Tibial artery (tissue), 4 donors: ENCODE data around the gene MORC1.

Experiments used
- DNase-seq, 2 donors: peaks; one replicate each; pipeline ENCODE4 v3.0.0-alpha.2; 2019
- H3K27ac ChIP-seq, 2 donors: fragments of 200-600 bp; sonication (generic) in 1 of 2; 1 replicate in 1 of 2; 2 replicates in 1 of 2; pipeline ENCODE4 v1.5.1; 2018 to 2019; ENCODE audit warnings: mild to moderate bottlenecking in 1 of 2
- H3K27me3 ChIP-seq, 2 donors: fragments of 200-600 bp; sonication (generic) in 1 of 2; one replicate each; pipeline versions ENCODE4 v1.5.1 to v1.6.0; 2016 to 2019
- H3K36me3 ChIP-seq, 3 donors: fragments of 200-600 bp; sonication (generic) in 2 of 3; one replicate each; pipeline ENCODE4 v1.5.1; 2016 to 2019; ENCODE audit warnings: mild to moderate bottlenecking in 2 of 3
- H3K4me1 ChIP-seq, 4 donors: fragments of 200-600 bp; sonication (generic) in 2 of 4; 1 replicate in 3 of 4; 2 replicates in 1 of 4; pipeline ENCODE4 v1.5.1; 2016 to 2019
- H3K4me3 ChIP-seq, 2 donors: fragments of 200-600 bp; sonication (generic) in 1 of 2; 1 replicate in 1 of 2; 2 replicates in 1 of 2; pipeline ENCODE4 v1.5.1; 2018 to 2019; ENCODE audit warnings: mild to moderate bottlenecking in 2 of 2
- H3K9me3 ChIP-seq, 3 donors: fragments of 200-600 bp; sonication (generic) in 1 of 3; one replicate each; pipeline ENCODE4 v1.5.1; 2016 to 2019
- CTCF ChIP-seq, 2 experiments: fragments of 200-600 bp in 1 of 2; fragments of 450-650 bp in 1 of 2; IDR thresholded peaks; one replicate each; pipeline ENCODE4 v1.5.1; 2017 to 2019; ENCODE audit warnings: antibody characterized with exemption in 2 of 2, mild to moderate bottlenecking in 1 of 2, moderate library complexity in 1 of 2
- intact Hi-C: fragments of 100-400 bp; cut with DNase I; formaldehyde crosslinking; loops from one replicate; pipeline ENCODE4 v1.15.0; 2023; ENCODE audit warnings: low total_unique reads

The MORC1 gene

GRCh38 chr3:109098079-109098644, 19.8 kb downstream of the MORC1 start:
- Histone ChIP-seq H3K4me1 (no peaks in the 10 kb centered on the region), H3K27ac (no peak overlapping the region), H3K4me3 (no peak overlapping the region), H3K9me3 (no peaks in the 10 kb centered on the region), H3K27me3 (no peaks in the 10 kb centered on the region), H3K36me3 (no peaks in the 10 kb centered on the region)
- TF ChIP-seq CTCF (IDR thresholded peaks at IDR 0.05), result no peak
- intact Hi-C loops, result no loop called here
- no peak for DNase-seq

GRCh38 chr3:109095166-109095565, 22.8 kb downstream of the MORC1 start:
- Histone ChIP-seq H3K36me3 (no peaks in the 10 kb centered on the region), H3K4me1 (no peaks in the 10 kb centered on the region), H3K27ac (no peak overlapping the region), H3K4me3 (no peak overlapping the region), H3K27me3 (no peaks in the 10 kb centered on the region), H3K9me3 (no peaks in the 10 kb centered on the region)
- DNase-seq, result no peak
- intact Hi-C loops, result no loop called here
- no peak for TF ChIP-seq CTCF (IDR thresholded peaks at IDR 0.05)

- intact Hi-C loops, result no loop called here
- H3K36me3 ChIP-seq, result no peaks in the 10 kb centered on the region
- H3K27me3 ChIP-seq, result no peaks in the 10 kb centered on the region
- no peak overlapping the region for H3K27ac ChIP-seq
- no peaks in the 10 kb centered on the region for H3K9me3 ChIP-seq
- no peak for TF ChIP-seq CTCF (IDR thresholded peaks at IDR 0.05)
- no peaks in the 10 kb centered on the region for H3K4me1 ChIP-seq
- DNase-seq, result no peak
- no peak overlapping the region for H3K4me3 ChIP-seq
These were observed 24.4 kb downstream of the MORC1 start for GRCh38 chr3:109093561-109093960.

- intact Hi-C loops, result no loop called here
- TF ChIP-seq CTCF (IDR thresholded peaks at IDR 0.05), result no peak
- DNase-seq, result no peak
These were observed 26.1 kb downstream of the MORC1 start for GRCh38 chr3:109091846-109092245.

GRCh38 chr3:109089265-109089664, 28.7 kb downstream of the MORC1 start:
- intact Hi-C loops, result no loop called here
- no peak for TF ChIP-seq CTCF (IDR thresholded peaks at IDR 0.05)
- H3K4me1 ChIP-seq, result no peaks in the 10 kb centered on the region

More at GRCh38 chr3:109091846-109092245, 26.1 kb downstream of the MORC1 start:
- Histone ChIP-seq H3K4me3 (no peak overlapping the region), H3K27me3 (no peaks in the 10 kb centered on the region), H3K27ac (no peak overlapping the region), H3K9me3 (no peaks in the 10 kb centered on the region), H3K4me1 (no peaks in the 10 kb centered on the region), H3K36me3 (no peaks in the 10 kb centered on the region)

More at GRCh38 chr3:109089265-109089664, 28.7 kb downstream of the MORC1 start:
- no peaks in the 10 kb centered on the region for H3K36me3 ChIP-seq
- H3K4me3 ChIP-seq, result no peak overlapping the region
- H3K27me3 ChIP-seq, result no peaks in the 10 kb centered on the region
- H3K9me3 ChIP-seq, result no peaks in the 10 kb centered on the region
- no peak overlapping the region for H3K27ac ChIP-seq
- no peak for DNase-seq
